ENCODE data around the gene GPHN. TPM values are rescaled to one million over a fixed set of nuclear protein-coding genes. Genes with fewer than 3 reads are reported as not detected.

GPHN gene
- total and polyA plus RNA-seq, 2 of the 4 experiments (the other 2 are of a cell fraction), result 8.0 to 8.1 TPM

- Histone ChIP-seq H2BK20ac (ENCODE audit: low read depth, low read length) (no peak overlapping the region), H4K8ac (ENCODE audit: low read depth in 2 of 2, low read length in 2 of 2) (no peak overlapping the region), H3K36me3 (ENCODE audit: control insufficient read depth, insufficient read depth, low read length) (no peaks in the 10 kb centered on the region), H3K14ac (replicated peaks; ENCODE audit: low read depth, low read length) (no peak overlapping the region), H3K4me3 (ENCODE audit: insufficient read depth, low read depth, low read length) (no peak overlapping the region), H3K56ac (ENCODE audit: extremely low read depth, insufficient read depth, low read length) (no peak overlapping the region), H2AK9ac (replicated peaks; ENCODE audit: low read depth, low read length, poor library complexity) (no peak overlapping the region), H4K5ac (ENCODE audit: low read depth, low read length) (no peak overlapping the region), H3K9ac (ENCODE audit: low read depth, low read length) (no peak overlapping the region), H4K91ac (ENCODE audit: insufficient read depth, low read depth, low read length) (no peak overlapping the region), H3K18ac (ENCODE audit: low read depth, low read length) (no peak overlapping the region), H3K23ac (ENCODE audit: low read depth, low read length) (no peak overlapping the region), H4K20me1 (ENCODE audit: insufficient read depth, low read length) (no peaks in the 10 kb centered on the region), H2BK5ac (ENCODE audit: low read depth, low read length, poor library complexity, severe bottlenecking) (no peak overlapping the region), H2BK120ac (ENCODE audit: low read depth, low read length) (no peak overlapping the region), H3K4ac (ENCODE audit: low read depth, low read length) (no peak overlapping the region), H2AFZ (replicated peaks; ENCODE audit: low read length, poor library complexity) (no peak overlapping the region), H3K79me1 (ENCODE audit: low read depth in 1 of 2, low read length in 2 of 2) (no peaks in the 10 kb centered on the region), H2AK5ac (ENCODE audit: low read depth, low read length) (no peak overlapping the region), H3K27me3 (ENCODE audit: control insufficient read depth, insufficient read depth, low read length) (no peaks in the 10 kb centered on the region), H3K4me1 (ENCODE audit: control insufficient read depth, insufficient read depth, low read length) (no peaks in the 10 kb centered on the region), H2BK15ac (ENCODE audit: low read depth, low read length) (no peak overlapping the region), H3K27ac (ENCODE audit: insufficient read depth, low read length) (no peak overlapping the region), H3K9me3 (ENCODE audit: control insufficient read depth, insufficient read depth, low read length) (no peaks in the 10 kb centered on the region), H3K9me1 (ENCODE audit: insufficient read depth, low read length) (no peaks in the 10 kb centered on the region), H3K4me2 (ENCODE audit: low read depth, low read length) (no peak overlapping the region)
- no CpG with 5 or more reads among the region's 7 CpGs for WGBS, 2 experiments (ENCODE audit: extremely low coverage in 2 of 2, insufficient read length in 1 of 2)
- no TSS peak for BruUV-seq (replicated peaks)
- POLR2A ChIA-PET (ENCODE audit: unreplicated experiment), result no interaction called here
- intact Hi-C loops (cut with micrococcal nuclease) (no loop called here), dilution Hi-C loops (cut with HindIII; ENCODE audit: low sequenced_read_pairs, unreplicated experiment) (no loop called here), in situ Hi-C loops (cut with MboI; ENCODE audit: low sequenced_read_pairs) (no loop called here)
- TF ChIP-seq CTCF (conservative IDR thresholded peaks at IDR 0.05; ENCODE audit: low read depth, low read length) (no peak), RAD21 (IDR thresholded peaks at IDR 0.05; ENCODE audit: low read length) (no peak), MAFK (IDR thresholded peaks at IDR 0.05; ENCODE audit: low read depth, low read length) (no peak), RFX5 (IDR thresholded peaks at IDR 0.05; ENCODE audit: low read depth, low read length) (no peak), SMC3 (IDR thresholded peaks at IDR 0.05; ENCODE audit: low read depth, low read length) (no peak)
- ATAC-seq (ENCODE audit: low read depth) (no peak), DNase-seq (no peak)
- CTCF ChIA-PET, result no interaction called here
These were observed 209.7 kb downstream of the GPHN start for GRCh38 chr14:66717561-66718140.
